Trophoblast cell (in vitro differentiated cells and primary cell): ENCODE results near the gene CATSPER4.

ENCODE experiments used
- DNase-seq, 2 donors: peaks; one replicate each; pipeline ENCODE4 v3.0.0-alpha.2; 2016
- H2AFZ ChIP-seq: 2 replicates; pipeline ENCODE4 v1.6.1; 2013; ENCODE audit warnings: low read length, moderate library complexity, mild to moderate bottlenecking; ENCODE audit not compliant: insufficient read depth, poor library complexity
- H2AK5ac ChIP-seq: 2 replicates; pipeline ENCODE4 v1.6.1; 2013; ENCODE audit warnings: mild to moderate bottlenecking, low read length
- H2BK120ac ChIP-seq: 2 replicates; pipeline ENCODE4 v1.6.1; 2013; ENCODE audit warnings: low read length, mild to moderate bottlenecking, moderate library complexity; ENCODE audit not compliant: insufficient read depth, poor library complexity
- H2BK12ac ChIP-seq: 2 replicates; pipeline ENCODE4 v1.6.1; 2013; ENCODE audit warnings: mild to moderate bottlenecking, low read length, moderate library complexity
- H2BK5ac ChIP-seq: 2 replicates; pipeline ENCODE4 v1.6.1; 2013; ENCODE audit warnings: low read length, low read depth, moderate library complexity, mild to moderate bottlenecking; ENCODE audit not compliant: poor library complexity
- H3K14ac ChIP-seq: 2 replicates; pipeline ENCODE4 v1.6.1; 2013; ENCODE audit warnings: mild to moderate bottlenecking, low read length
- H3K18ac ChIP-seq: 2 replicates; pipeline ENCODE4 v1.6.1; 2013; ENCODE audit warnings: mild to moderate bottlenecking, low read length
- H3K23ac ChIP-seq: 2 replicates; pipeline ENCODE4 v1.6.1; 2013; ENCODE audit warnings: low read length
- H3K27ac ChIP-seq: 2 replicates; pipeline ENCODE4 v1.5.1; 2013; ENCODE audit warnings: low read depth, mild to moderate bottlenecking, inconsistent platforms, low read length, moderate library complexity
- H3K27me3 ChIP-seq: 2 replicates; pipeline ENCODE4 v1.6.1; 2013; ENCODE audit warnings: inconsistent platforms, mild to moderate bottlenecking, low read length, moderate library complexity; ENCODE audit not compliant: insufficient read depth
- H3K36me3 ChIP-seq, 2 experiments: 1 replicate in 1 of 2; 2 replicates in 1 of 2; pipeline ENCODE4 v1.6.1; 2013; ENCODE audit warnings: low read length in 2 of 2, mild to moderate bottlenecking in 2 of 2, moderate library complexity in 1 of 2; ENCODE audit not compliant: insufficient read depth in 2 of 2, control insufficient read depth in 1 of 2
- H3K4ac ChIP-seq: 2 replicates; pipeline ENCODE4 v1.6.1; 2013; ENCODE audit warnings: low read depth, mild to moderate bottlenecking, low read length, moderate library complexity
- H3K4me1 ChIP-seq, 2 experiments: 1 replicate in 1 of 2; 2 replicates in 1 of 2; pipeline ENCODE4 v1.6.1; 2013; ENCODE audit warnings: low read length in 2 of 2, mild to moderate bottlenecking in 2 of 2, moderate library complexity in 1 of 2; ENCODE audit not compliant: insufficient read depth in 2 of 2, control insufficient read depth in 1 of 2
- H3K4me2 ChIP-seq: 2 replicates; pipeline ENCODE4 v1.6.1; 2013; ENCODE audit warnings: inconsistent platforms, mild to moderate bottlenecking, low read length, moderate library complexity
- H3K4me3 ChIP-seq: 2 replicates; pipeline ENCODE4 v1.5.1; 2013; ENCODE audit warnings: mild to moderate bottlenecking, low read depth, low read length, inconsistent platforms
- H3K79me1 ChIP-seq: one replicate; pipeline ENCODE4 v1.6.1; 2013; ENCODE audit warnings: low read length
- H3K79me2 ChIP-seq: 2 replicates; pipeline ENCODE4 v1.6.1; 2013; ENCODE audit warnings: low read length, mild to moderate bottlenecking; ENCODE audit not compliant: control insufficient read depth, insufficient read depth, poor library complexity
- H3K9ac ChIP-seq: 2 replicates; pipeline ENCODE4 v1.6.1; 2013; ENCODE audit warnings: mild to moderate bottlenecking, low read length
- H3K9me3 ChIP-seq: 2 replicates; pipeline ENCODE4 v1.6.1; 2013; ENCODE audit warnings: low read depth, mild to moderate bottlenecking, control low read depth, inconsistent platforms, low read length; ENCODE audit not compliant: insufficient read depth
- H4K12ac ChIP-seq: 2 replicates; pipeline ENCODE4 v1.6.1; 2013; ENCODE audit warnings: low read depth, mild to moderate bottlenecking, low read length, moderate library complexity
- H4K8ac ChIP-seq: 2 replicates; pipeline ENCODE4 v1.6.1; 2013; ENCODE audit warnings: low read depth, mild to moderate bottlenecking, low read length, moderate library complexity
- H4K91ac ChIP-seq: one replicate; pipeline ENCODE4 v1.6.1; 2013; ENCODE audit warnings: low read depth, mild to moderate bottlenecking, low read length, moderate library complexity
- WGBS: extraction: QIAGEN DNeasy Blood & Tissue Kit; methylation state at CpG from one replicate; pipeline ENCODE4 v1.1.7; 2013; ENCODE audit warnings: missing lambda C conversion rate; ENCODE audit not compliant: insufficient read length, insufficient coverage; ENCODE audit errors: extremely low coverage; 5-methylcytosine and 5-hydroxymethylcytosine counted together

Gene CATSPER4

DNA sequence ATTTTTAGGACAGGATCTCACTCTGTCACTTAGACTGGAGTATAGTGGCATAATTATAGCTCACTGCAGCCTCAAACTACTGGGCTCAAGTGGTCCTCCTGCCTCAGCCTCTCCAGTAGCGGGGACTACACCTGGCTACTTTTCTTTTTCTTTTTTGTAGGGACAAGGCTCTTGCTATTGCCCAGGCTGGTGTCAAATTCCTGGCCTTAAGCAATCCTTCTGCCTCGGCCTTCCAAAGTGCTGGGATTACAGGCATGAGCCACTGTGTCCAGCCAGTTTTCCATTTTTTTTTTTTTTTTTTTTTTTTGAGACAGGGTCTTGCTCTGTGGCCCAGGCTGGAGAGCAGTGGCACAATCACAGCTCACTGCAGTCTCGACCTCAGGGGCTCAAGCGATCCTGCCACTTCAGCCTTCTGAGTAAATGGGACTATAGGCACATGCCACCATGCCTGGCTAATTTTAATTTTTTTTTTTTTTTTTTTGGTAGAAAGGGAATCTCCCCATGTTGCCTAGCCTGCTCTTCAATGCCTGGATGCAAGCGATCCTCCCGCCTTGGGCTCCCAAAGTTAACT is 23.0 kb downstream of the CATSPER4 start:
- no peak overlapping the region for H2BK5ac ChIP-seq
- no peak overlapping the region for H4K12ac ChIP-seq
- H3K4me2 ChIP-seq: no peak overlapping the region
- no peaks in the 10 kb centered on the region for H3K27me3 ChIP-seq
- no peak for DNase-seq
- no peak overlapping the region for H3K18ac ChIP-seq
- no peak overlapping the region for H2BK12ac ChIP-seq
- H3K14ac ChIP-seq: no peak overlapping the region
- no CpG with 5 or more reads among the region's 6 CpGs for WGBS
- no peak overlapping the region for H3K4me3 ChIP-seq
- H2AFZ ChIP-seq: no peak overlapping the region
- no peaks in the 10 kb centered on the region for H3K4me1 ChIP-seq
- no peaks in the 10 kb centered on the region for H3K9me3 ChIP-seq
- H3K79me1 ChIP-seq: no peaks in the 10 kb centered on the region
- no peak overlapping the region for H3K23ac ChIP-seq
- no peaks in the 10 kb centered on the region for H3K36me3 ChIP-seq
- no peak overlapping the region for H3K9ac ChIP-seq
- H3K79me2 ChIP-seq: no peaks in the 10 kb centered on the region
- no peak overlapping the region for H4K91ac ChIP-seq
- H3K27ac ChIP-seq: no peak overlapping the region
- no peak overlapping the region for H2AK5ac ChIP-seq
- no peak overlapping the region for H2BK120ac ChIP-seq
- no peak overlapping the region for H3K4ac ChIP-seq
- H4K8ac ChIP-seq: no peak overlapping the region

DNA sequence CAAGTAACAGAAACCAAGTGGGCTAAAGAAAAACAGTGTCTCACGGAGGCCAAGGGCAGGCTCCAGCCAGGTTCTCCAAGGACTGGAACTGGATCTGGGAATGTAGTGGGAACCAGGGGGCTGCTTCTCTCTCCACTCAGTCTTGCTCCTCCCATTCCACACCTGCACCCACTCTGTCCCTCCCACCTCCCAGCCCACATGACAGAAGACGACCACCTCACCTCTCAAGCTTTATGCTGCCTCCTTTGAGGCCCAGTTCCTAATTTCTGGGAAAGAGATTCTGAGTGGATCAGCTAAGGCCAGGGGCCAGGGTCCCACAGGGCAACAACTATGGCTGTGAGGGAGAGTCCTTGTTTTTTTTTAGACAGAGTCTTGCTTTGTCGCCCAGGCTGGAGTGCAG is 24.8 kb downstream of the CATSPER4 start:
- no peak overlapping the region for H3K18ac ChIP-seq
- H3K4me1 ChIP-seq: no peaks in the 10 kb centered on the region
- DNase-seq: no peak
- no peak overlapping the region for H2BK120ac ChIP-seq
- H3K27ac ChIP-seq: no peak overlapping the region
- H3K4me2 ChIP-seq: no peak overlapping the region
- no peak overlapping the region for H4K91ac ChIP-seq
- H3K23ac ChIP-seq: no peak overlapping the region
- H3K27me3 ChIP-seq: no peaks in the 10 kb centered on the region
- no peak overlapping the region for H3K4me3 ChIP-seq
- no peaks in the 10 kb centered on the region for H3K79me1 ChIP-seq
- no peak overlapping the region for H2BK12ac ChIP-seq
- no peak overlapping the region for H4K12ac ChIP-seq
- H3K36me3 ChIP-seq: no peaks in the 10 kb centered on the region
- no peak overlapping the region for H3K9ac ChIP-seq
- no peak overlapping the region for H2BK5ac ChIP-seq
- H2AFZ ChIP-seq: no peak overlapping the region
- no peak overlapping the region for H2AK5ac ChIP-seq
- H3K14ac ChIP-seq: no peak overlapping the region
- H3K4ac ChIP-seq: no peak overlapping the region
- no peak overlapping the region for H4K8ac ChIP-seq
- H3K9me3 ChIP-seq: no peaks in the 10 kb centered on the region
- WGBS: no CpG with 5 or more reads among the region's 3 CpGs
- H3K79me2 ChIP-seq: no peaks in the 10 kb centered on the region

DNA sequence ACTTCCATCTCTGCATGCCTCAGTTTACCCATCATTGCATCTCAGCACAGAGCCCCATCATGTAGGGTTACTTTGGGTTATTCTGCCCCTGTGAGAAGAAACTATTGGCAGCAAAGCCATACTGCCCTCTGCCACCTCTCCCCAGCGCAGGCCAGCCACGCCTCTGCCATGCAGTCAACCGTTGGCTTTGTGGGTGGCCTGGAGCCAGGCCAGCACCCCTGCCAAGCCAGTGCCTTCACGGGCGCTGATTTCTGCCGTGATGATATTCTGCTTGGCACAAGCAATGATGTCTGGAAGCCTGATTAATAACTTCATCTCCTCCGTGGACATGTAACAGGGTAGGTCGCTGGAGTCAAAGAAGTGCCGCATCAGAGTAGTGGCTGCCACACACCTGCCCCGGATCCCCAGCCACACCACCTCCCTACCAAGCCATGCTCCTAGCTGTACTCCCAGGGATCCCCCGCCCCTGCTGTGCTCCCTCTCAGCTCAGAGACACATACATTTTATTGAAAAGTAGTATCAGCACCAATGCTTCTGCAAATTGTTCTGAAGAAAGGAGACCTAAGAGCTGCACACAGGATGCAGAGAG is 28.6 kb downstream of the CATSPER4 start:
- Histone ChIP-seq H3K14ac (no peak overlapping the region), H3K23ac (no peak overlapping the region), H3K18ac (no peak overlapping the region), H2AFZ (no peak overlapping the region), H3K27ac (no peak overlapping the region), H3K4me1 (peaks cover 0 to 2% of the 10 kb centered on the region in 2 experiments), H3K79me1 (no peaks in the 10 kb centered on the region), H3K27me3 (no peaks in the 10 kb centered on the region), H2AK5ac (no peak overlapping the region), H3K4ac (no peak overlapping the region), H3K79me2 (no peaks in the 10 kb centered on the region), H4K8ac (no peak overlapping the region), H2BK120ac (no peak overlapping the region), H2BK5ac (no peak overlapping the region), H4K91ac (no peak overlapping the region), H2BK12ac (no peak overlapping the region), H3K9ac (no peak overlapping the region), H3K9me3 (no peaks in the 10 kb centered on the region), H3K36me3 (no peaks in the 10 kb centered on the region), H4K12ac (no peak overlapping the region), H3K4me3 (no peak overlapping the region), H3K4me2 (no peak overlapping the region)
- DNase-seq: no peak
- WGBS: no CpG with 5 or more reads among the region's 11 CpGs

DNA sequence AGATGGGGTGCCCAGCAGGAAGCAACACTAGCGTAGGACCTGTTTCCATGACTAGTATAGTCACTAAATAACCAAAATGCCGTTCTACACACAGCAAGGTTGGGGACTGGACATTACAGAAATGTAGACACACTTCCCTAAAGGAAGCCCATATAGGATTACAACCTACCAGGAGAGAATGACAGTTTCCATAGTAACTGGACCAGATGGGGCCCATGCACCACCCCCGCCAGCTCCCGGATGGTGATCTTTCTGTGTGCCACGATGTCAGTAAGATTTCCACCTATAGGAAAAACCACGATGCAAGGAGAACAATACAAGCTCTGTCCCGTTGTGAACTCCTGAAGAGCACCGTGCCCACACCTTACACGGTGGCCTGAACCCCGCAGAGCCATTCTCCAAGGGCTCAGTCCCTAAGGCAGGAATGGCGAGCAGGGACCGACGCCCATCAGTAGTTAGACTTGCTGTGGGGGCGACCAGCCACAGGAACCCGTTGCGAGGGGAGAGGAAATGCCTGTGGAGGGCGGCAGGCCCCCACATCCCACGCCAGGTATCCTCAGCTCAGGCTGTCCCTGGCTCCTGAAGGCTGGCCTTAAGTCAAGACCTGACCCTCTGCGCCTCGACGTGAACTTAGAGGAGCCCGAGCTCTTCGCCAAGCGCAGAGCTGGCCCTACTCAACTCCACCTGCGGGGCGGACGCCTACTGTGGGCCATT is 30.0 kb downstream of the CATSPER4 start:
- Histone ChIP-seq H3K4me2 (no peak overlapping the region), H3K9ac (no peak overlapping the region), H3K9me3 (peaks cover 3% of the 10 kb centered on the region), H3K4me1 (peaks cover 3 to 5% of the 10 kb centered on the region in 2 experiments), H3K79me1 (no peaks in the 10 kb centered on the region), H3K36me3 (no peaks in the 10 kb centered on the region), H2BK120ac (no peak overlapping the region), H3K4me3 (no peak overlapping the region), H2BK5ac (no peak overlapping the region), H3K27ac (no peak overlapping the region), H4K91ac (no peak overlapping the region), H3K14ac (no peak overlapping the region), H2AK5ac (no peak overlapping the region), H3K23ac (no peak overlapping the region), H3K18ac (no peak overlapping the region), H3K79me2 (no peaks in the 10 kb centered on the region), H4K12ac (no peak overlapping the region), H3K27me3 (no peaks in the 10 kb centered on the region), H2BK12ac (no peak overlapping the region), H3K4ac (no peak overlapping the region), H4K8ac (no peak overlapping the region), H2AFZ (no peak overlapping the region)
- WGBS: no CpG with 5 or more reads among the region's 27 CpGs
- DNase-seq: no peak
